GM12878 (cell line): ENCODE results near the gene UFC1. TPM values are rescaled to one million over a fixed set of nuclear protein-coding genes. Genes with fewer than 3 reads are reported as not detected.

Experiments
- CBX3 ChIP-seq: fragments of 200-600 bp; sonication (generic); IDR thresholded peaks from 2 replicates; pipeline ENCODE4 v1.6.1; 2016; ENCODE audit warnings: low read depth, borderline replicate concordance
- DPF2 ChIP-seq: fragments of 450-650 bp; IDR thresholded peaks from 2 replicates; pipeline ENCODE4 v1.6.1; 2017; ENCODE audit warnings: mild to moderate bottlenecking
- ESRRA ChIP-seq: IDR thresholded peaks from 2 replicates; pipeline ENCODE4 v1.6.1; 2012; ENCODE audit warnings: mild to moderate bottlenecking, low read length, improper control_type of control experiment
- ETV6 ChIP-seq, 2 experiments: fragments of 450-650 bp in 1 of 2; IDR thresholded peaks in 1 of 2; conservative IDR thresholded peaks in 1 of 2; 2 replicates each; pipeline ENCODE4 v1.6.1; 2014; ENCODE audit warnings: antibody characterized with exemption in 1 of 2, borderline replicate concordance in 1 of 2, low read depth in 1 of 2, mild to moderate bottlenecking in 1 of 2, moderate library complexity in 1 of 2
- GABPA ChIP-seq: IDR thresholded peaks from 2 replicates; pipeline ENCODE4 v1.6.1; 2014; ENCODE audit warnings: antibody characterized with exemption, low read depth, mild to moderate bottlenecking, inconsistent platforms
- HDAC6 ChIP-seq: fragments of 200-600 bp; sonication (generic); IDR thresholded peaks from one replicate; pipeline ENCODE4 v1.8.0; 2017; ENCODE audit warnings: antibody characterized with exemption; ENCODE audit not compliant: unreplicated experiment
- IKZF1 ChIP-seq: fragments of 450-650 bp; conservative IDR thresholded peaks from 2 replicates; pipeline ENCODE4 v1.6.1; 2017; ENCODE audit warnings: antibody characterized with exemption, mild to moderate bottlenecking
- KLF5 ChIP-seq: fragments of 450-650 bp; IDR thresholded peaks from 2 replicates; pipeline ENCODE4 v1.6.1; 2014; ENCODE audit warnings: mild to moderate bottlenecking; ENCODE audit not compliant: partially characterized antibody
- MEF2A ChIP-seq: IDR thresholded peaks from 2 replicates; pipeline ENCODE4 v1.6.1; 2011; ENCODE audit warnings: low read depth, mild to moderate bottlenecking, low read length, moderate library complexity; ENCODE audit not compliant: insufficient read depth
- MTA3 ChIP-seq: IDR thresholded peaks from 2 replicates; pipeline ENCODE4 v1.6.1; 2012; ENCODE audit warnings: low read length, inconsistent platforms, borderline replicate concordance
- POLR2AphosphoS2 ChIP-seq: IDR thresholded peaks from 2 replicates; pipeline ENCODE4 v1.6.1; 2011; ENCODE audit warnings: low read depth, mild to moderate bottlenecking, low read length, improper control_type of control experiment, moderate library complexity
- RAD21 ChIP-seq: IDR thresholded peaks from 2 replicates; pipeline ENCODE4 v1.6.1; 2011; ENCODE audit warnings: mild to moderate bottlenecking, low read depth, low read length, moderate library complexity; ENCODE audit not compliant: insufficient read depth
- RELA ChIP-seq: fragments of 450-650 bp; IDR thresholded peaks from 2 replicates; pipeline ENCODE4 v1.8.0; 2014; ENCODE audit warnings: borderline replicate concordance; ENCODE audit not compliant: partially characterized antibody
- SMAD1 ChIP-seq: fragments of 450-650 bp; IDR thresholded peaks from 2 replicates; pipeline ENCODE4 v1.6.1; 2018; ENCODE audit warnings: mild to moderate bottlenecking, low read depth; ENCODE audit not compliant: partially characterized antibody
- SP1 ChIP-seq: IDR thresholded peaks from one replicate; pipeline ENCODE4 v1.6.1; 2011; ENCODE audit warnings: low read depth, low read length
- SUZ12 ChIP-seq: fragments of 200-600 bp; sonication (generic); IDR thresholded peaks from one replicate; pipeline ENCODE4 v1.6.1; 2018; ENCODE audit warnings: antibody characterized with exemption, mild to moderate bottlenecking; ENCODE audit not compliant: unreplicated experiment
- YY1 ChIP-seq: IDR thresholded peaks from 2 replicates; pipeline ENCODE4 v1.6.1; 2011; ENCODE audit warnings: low read depth, mild to moderate bottlenecking, low read length
- ZSCAN29 ChIP-seq: fragments of 450-650 bp; IDR thresholded peaks from 2 replicates; pipeline ENCODE4 v1.6.1; 2017; ENCODE audit warnings: mild to moderate bottlenecking, moderate library complexity
- polyA plus RNA-seq, 11 experiments: library from polyadenylated mRNA; depleted of rRNA in 4 of 11; unstranded in 6 of 11; stranded (reverse) in 5 of 11; fragments of >200 nt; fragmentation: Nextera tagmentation in 4 of 11; fragmentation: Illumina TruSeq in 1 of 11; extraction: Ambion mirVana in 4 of 11; extraction: Trizol in 1 of 11; gene quantifications; 1 replicate in 1 of 11; 2 replicates in 10 of 11; pipeline versions ENCODE4 v1.2.1 to v1.2.3, GENCODE V29; 2011 to 2016; ENCODE audit warnings: inconsistent platforms in 2 of 11, missing spikeins in 2 of 11, low read depth in 1 of 11
- total RNA-seq, 4 experiments: library from RNA; depleted of rRNA in 3 of 4; stranded (reverse); fragments of >200 nt in 3 of 4; fragmentation: Illumina TruSeq in 1 of 4; extraction: Trizol in 1 of 4; gene quantifications; 2 replicates each; pipeline versions ENCODE4 v1.2.1 to v1.2.3, GENCODE V29; 2013 to 2021
- TF ChIP-seq, protein P1 (sequence below): IDR thresholded peaks from 2 replicates; pipeline ENCODE4 v1.6.1; 2011; ENCODE audit warnings: mild to moderate bottlenecking, low read depth, low read length, moderate library complexity; ENCODE audit not compliant: insufficient replicate concordance
- TF ChIP-seq, protein P2 (sequence below): IDR thresholded peaks from 2 replicates; pipeline ENCODE4 v1.6.1; 2011; ENCODE audit warnings: borderline replicate concordance, low read depth, mild to moderate bottlenecking, moderate library complexity, low read length; ENCODE audit not compliant: insufficient read depth, poor library complexity, severe bottlenecking
- TF ChIP-seq, protein P3 (sequence below): IDR thresholded peaks from 2 replicates; pipeline ENCODE4 v1.6.1; 2012; ENCODE audit warnings: low read depth, low read length, improper control_type of control experiment
- TF ChIP-seq, protein P4 (sequence below): fragments of 450-650 bp; IDR thresholded peaks from 2 replicates; pipeline ENCODE4 v1.6.1; 2016; ENCODE audit warnings: mild to moderate bottlenecking
- TF ChIP-seq, protein P5 (sequence below): IDR thresholded peaks from 2 replicates; pipeline ENCODE4 v1.6.1; 2012; ENCODE audit warnings: low read length, inconsistent platforms

The UFC1 gene
- total and polyA plus RNA-seq, 10 of the 15 experiments (the other 5 are each of a cell fraction or from before 2014, with no cell fraction given) = 95.9 to 239 (median 151) TPM

DNA sequence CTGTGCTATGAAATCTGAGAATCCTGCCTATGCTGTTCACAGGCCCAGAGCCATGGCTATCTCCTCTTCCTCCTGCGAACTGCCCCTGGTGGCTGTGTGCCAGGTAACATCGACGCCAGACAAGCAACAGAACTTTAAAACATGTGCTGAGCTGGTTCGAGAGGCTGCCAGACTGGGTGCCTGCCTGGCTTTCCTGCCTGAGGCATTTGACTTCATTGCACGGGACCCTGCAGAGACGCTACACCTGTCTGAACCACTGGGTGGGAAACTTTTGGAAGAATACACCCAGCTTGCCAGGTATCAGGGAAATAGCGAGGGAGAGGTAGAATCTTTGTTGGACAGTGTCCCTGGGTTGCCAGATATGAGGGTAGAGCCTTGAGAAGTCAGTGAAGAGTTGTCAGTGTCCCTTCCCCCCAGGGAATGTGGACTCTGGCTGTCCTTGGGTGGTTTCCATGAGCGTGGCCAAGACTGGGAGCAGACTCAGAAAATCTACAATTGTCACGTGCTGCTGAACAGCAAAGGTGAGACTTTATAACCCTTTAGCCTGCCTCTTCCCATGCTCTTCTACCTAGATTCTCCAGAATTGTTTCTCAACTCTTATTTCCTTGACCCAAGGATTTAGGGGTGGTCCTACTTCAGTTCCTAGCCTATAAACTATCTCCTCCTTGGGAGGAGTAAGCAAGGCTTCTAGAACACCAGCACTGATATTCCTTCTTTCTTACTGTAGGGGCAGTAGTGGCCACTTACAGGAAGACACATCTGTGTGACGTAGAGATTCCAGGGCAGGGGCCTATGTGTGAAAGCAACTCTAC lies 34.5 kb upstream of the UFC1 start (continued):
- TF ChIP-seq ZSCAN29 (no peak), YY1 (0 out of 2 replicates have a peak, but pooled peaks have one; percentile 25), RELA (no peak), ESRRA (no peak), DPF2 (no peak), SUZ12 (no peak), POLR2AphosphoS2 (peak; percentile 19; the same call in 1 of the 2 replicates), SMAD1 (no peak), CBX3 (no peak), KLF5 (no peak), RAD21 (peak; percentile 41; the same call in 1 of the 2 replicates), GABPA (no peak), MTA3 (no peak), ETV6 (conservative IDR thresholded peaks at IDR 0.05 in 1 of 2, IDR thresholded peaks at IDR 0.05 in 1 of 2; ENCODE audit: borderline replicate concordance in 1 of 2, low read depth in 1 of 2) (no peak), MEF2A (no peak), IKZF1 (0 out of 2 replicates have a peak, but pooled peaks have one; percentile 21), SP1 (no peak), HDAC6 (no peak)
- TF ChIP-seq, protein P1, sequence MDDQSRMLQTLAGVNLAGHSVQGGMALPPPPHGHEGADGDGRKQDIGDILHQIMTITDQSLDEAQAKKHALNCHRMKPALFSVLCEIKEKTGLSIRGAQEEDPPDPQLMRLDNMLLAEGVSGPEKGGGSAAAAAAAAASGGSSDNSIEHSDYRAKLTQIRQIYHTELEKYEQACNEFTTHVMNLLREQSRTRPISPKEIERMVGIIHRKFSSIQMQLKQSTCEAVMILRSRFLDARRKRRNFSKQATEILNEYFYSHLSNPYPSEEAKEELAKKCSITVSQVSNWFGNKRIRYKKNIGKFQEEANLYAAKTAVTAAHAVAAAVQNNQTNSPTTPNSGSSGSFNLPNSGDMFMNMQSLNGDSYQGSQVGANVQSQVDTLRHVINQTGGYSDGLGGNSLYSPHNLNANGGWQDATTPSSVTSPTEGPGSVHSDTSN = no peak
- TF ChIP-seq, protein P2, sequence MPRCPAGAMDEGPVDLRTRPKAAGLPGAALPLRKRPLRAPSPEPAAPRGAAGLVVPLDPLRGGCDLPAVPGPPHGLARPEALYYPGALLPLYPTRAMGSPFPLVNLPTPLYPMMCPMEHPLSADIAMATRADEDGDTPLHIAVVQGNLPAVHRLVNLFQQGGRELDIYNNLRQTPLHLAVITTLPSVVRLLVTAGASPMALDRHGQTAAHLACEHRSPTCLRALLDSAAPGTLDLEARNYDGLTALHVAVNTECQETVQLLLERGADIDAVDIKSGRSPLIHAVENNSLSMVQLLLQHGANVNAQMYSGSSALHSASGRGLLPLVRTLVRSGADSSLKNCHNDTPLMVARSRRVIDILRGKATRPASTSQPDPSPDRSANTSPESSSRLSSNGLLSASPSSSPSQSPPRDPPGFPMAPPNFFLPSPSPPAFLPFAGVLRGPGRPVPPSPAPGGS = no peak
- TF ChIP-seq, protein P3, sequence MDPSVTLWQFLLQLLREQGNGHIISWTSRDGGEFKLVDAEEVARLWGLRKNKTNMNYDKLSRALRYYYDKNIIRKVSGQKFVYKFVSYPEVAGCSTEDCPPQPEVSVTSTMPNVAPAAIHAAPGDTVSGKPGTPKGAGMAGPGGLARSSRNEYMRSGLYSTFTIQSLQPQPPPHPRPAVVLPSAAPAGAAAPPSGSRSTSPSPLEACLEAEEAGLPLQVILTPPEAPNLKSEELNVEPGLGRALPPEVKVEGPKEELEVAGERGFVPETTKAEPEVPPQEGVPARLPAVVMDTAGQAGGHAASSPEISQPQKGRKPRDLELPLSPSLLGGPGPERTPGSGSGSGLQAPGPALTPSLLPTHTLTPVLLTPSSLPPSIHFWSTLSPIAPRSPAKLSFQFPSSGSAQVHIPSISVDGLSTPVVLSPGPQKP = no peak
- TF ChIP-seq, protein P4, sequence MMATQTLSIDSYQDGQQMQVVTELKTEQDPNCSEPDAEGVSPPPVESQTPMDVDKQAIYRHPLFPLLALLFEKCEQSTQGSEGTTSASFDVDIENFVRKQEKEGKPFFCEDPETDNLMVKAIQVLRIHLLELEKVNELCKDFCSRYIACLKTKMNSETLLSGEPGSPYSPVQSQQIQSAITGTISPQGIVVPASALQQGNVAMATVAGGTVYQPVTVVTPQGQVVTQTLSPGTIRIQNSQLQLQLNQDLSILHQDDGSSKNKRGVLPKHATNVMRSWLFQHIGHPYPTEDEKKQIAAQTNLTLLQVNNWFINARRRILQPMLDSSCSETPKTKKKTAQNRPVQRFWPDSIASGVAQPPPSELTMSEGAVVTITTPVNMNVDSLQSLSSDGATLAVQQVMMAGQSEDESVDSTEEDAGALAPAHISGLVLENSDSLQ = 0 out of 2 replicates have a peak, but pooled peaks have one; percentile 16
- TF ChIP-seq, protein P5, sequence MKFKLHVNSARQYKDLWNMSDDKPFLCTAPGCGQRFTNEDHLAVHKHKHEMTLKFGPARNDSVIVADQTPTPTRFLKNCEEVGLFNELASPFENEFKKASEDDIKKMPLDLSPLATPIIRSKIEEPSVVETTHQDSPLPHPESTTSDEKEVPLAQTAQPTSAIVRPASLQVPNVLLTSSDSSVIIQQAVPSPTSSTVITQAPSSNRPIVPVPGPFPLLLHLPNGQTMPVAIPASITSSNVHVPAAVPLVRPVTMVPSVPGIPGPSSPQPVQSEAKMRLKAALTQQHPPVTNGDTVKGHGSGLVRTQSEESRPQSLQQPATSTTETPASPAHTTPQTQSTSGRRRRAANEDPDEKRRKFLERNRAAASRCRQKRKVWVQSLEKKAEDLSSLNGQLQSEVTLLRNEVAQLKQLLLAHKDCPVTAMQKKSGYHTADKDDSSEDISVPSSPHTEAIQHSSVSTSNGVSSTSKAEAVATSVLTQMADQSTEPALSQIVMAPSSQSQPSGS = no peak
